GM18498 (cell line): ENCODE measurements around the gene RARRES2.
"Not testable (repeated sequence)": the region's sequence is repeated elsewhere in the genome, so short reads cannot be mapped to it uniquely, and the experiment has no call there.

Experiments
- ATAC-seq: cut with Tn5 transposase; IDR thresholded peaks from one replicate; pipeline ENCODE4 v1.9.1; 2021; ENCODE audit warnings: mild to moderate bottlenecking, moderate library complexity; ENCODE audit not compliant: unreplicated experiment

The RARRES2 gene

DNA sequence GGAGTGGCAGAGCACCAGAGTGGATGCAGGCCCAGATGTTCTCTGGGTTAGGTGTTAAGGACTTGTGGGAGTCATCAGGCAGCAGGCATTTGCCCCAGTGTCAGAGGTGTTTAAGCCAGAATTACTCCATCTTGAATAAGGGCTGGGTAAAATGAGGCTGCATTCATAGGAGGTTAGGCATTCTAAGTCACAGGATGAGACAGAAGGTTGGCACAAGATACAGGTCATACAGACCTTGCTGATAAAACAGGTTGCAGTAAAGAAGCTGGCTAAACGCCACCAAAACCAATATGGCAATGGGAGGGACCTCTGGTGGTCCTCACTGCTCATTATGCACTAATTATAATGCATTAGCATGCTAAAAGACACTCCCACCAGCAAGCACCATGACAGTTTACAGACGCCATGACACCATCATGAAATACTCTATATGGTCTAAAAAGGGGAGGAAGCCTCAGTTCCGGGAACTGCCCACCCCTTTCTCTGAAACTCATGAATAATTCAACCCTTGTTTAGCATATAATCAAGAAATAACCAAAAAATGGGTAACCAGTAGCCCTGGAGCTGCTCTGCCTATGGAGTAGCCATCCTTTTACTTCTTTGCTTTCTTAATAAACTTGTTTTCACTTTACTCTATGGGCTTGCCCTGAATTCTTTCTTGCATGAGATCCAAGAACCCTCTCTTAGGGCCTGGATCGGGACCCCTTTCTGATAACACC lies 19.2 kb downstream of the RARRES2 start:
- no peak for ATAC-seq

DNA sequence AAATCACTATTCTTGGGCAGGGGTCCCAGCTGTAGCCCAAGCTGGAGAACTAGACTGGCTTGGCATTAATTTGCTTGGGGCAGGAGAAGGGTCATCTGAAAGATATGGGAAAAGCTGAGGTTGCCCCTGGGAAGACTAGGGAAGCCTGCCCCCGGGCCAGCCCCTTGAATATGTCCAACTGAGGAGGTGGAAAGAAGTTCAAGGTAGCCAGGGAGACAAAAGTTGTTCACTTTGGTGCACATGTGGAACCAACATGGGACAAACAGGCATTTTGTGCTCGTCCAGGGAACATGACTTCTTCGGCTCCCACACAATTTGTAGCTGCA lies 19.7 kb downstream of the RARRES2 start:
- no peak for ATAC-seq

DNA sequence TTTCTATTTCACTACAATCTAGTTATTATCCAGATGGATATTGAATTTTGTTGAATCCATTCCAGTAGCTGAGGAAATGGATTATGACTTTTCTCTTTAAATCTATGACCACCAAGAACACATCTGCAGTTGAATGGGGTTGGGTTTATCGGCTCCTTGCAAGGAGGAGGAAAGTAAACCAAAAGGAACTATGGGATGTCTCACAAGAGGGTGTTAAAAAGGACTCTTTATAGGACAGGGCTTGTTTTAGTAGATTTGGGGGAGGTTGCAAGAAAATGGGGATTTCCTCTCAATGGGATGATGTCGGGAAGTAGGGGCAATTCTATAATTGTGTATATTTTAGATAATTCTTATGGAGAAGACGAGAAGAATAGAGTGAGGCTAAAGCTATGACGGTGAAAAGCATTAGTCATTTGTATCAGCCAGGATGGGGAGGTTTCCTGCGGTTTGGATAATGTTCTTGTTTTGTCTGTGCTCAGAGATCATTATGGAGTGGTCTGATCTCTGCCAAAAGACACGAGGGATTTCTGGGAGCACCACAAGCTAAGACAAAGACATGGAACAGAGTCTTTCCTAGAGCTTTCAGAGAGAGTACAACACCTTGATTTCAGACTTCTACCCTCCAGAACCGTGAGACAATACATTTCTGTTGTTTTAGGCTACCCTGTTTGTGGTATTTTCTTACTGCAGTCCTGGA lies 23.5 kb downstream of the RARRES2 start:
- ATAC-seq, result no peak

DNA sequence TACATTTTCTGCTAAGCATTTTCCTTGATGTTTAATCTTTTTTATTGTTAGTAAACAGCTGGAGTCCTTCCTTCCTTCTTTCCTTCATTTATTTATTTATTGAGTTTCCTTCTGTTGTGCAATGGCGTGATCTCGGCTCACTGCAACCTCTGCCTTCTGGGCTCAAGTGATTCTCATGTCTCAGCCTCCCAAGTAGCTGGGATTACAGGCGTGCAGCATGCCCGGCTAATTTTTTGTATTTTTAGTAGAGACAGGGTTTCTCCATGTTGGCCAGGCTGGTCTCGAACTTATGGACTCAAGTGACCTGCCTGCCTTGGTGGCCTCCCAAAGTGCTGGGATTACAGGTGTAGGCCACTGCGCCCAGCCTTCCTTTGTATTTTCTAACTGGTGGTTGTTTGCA lies 24.4 kb downstream of the RARRES2 start:
- ATAC-seq, result not testable (repeated sequence)

DNA sequence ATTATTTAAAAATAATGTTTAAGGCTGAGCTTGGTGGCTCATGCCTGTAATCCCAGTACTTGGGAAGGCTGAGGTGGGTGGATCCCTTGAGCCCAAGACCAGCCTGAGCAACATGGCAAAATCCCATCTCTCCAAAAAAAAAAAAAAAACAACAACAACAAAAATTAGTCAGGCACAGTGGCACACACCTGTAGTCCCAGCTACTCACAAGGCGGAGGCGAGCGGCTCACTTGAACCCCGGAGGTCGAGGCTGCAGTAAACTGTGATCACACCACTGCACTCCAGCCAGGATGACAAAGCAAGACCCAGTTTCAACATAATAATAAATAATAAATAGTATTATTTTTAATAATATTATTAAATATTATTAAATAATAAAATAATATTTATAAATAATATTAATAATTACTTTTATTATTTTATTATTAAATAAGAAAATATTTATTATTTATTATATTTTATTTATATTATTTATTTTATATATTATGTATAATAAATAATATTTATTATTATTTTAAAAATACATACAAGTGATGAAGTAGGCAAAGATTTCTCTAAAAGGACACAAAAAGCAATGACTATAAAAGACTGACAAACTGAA lies 26.7 kb downstream of the RARRES2 start:
- ATAC-seq, result no peak

DNA sequence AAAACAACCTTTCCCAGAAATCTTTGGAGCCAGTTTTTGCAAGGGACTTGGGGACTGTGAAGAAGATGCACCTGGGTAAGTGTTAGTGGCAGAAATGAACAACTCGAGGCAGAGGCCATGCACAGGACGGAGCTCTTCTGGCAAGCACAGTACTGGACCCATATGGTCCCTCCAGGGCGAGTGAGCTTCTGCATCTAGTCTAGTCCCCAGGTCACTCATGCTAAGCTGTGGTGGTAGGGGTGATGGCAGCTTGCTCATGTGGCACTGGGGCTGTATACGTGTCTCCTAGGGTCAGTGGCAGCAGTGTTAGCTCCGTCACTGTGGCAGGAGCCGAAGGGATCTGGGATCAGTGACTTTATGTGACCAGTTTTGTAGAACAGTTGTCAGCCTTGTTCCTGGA lies 27.6 kb downstream of the RARRES2 start:
- ATAC-seq, result no peak

DNA sequence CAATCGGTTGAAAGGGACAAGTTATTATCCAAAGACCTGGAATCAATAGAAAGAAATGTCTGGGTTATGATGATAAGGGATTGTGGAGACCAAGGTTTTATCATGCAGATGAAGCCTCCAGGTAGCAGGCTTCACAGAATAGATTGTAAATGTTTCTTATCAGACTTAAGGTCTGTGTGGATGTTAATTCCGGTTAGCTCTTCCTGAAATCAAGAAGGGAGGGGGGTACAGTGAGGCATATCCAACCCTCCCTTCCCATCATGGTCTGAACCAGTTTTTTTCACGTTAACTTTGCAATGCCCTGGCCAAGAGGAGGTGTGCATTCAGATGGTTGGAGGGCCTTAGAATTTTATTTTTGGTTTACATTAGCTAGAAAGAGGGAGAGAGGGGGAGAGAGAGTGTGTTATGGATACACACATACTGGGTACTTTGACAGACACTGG lies 28.0 kb downstream of the RARRES2 start:
- no peak for ATAC-seq

DNA sequence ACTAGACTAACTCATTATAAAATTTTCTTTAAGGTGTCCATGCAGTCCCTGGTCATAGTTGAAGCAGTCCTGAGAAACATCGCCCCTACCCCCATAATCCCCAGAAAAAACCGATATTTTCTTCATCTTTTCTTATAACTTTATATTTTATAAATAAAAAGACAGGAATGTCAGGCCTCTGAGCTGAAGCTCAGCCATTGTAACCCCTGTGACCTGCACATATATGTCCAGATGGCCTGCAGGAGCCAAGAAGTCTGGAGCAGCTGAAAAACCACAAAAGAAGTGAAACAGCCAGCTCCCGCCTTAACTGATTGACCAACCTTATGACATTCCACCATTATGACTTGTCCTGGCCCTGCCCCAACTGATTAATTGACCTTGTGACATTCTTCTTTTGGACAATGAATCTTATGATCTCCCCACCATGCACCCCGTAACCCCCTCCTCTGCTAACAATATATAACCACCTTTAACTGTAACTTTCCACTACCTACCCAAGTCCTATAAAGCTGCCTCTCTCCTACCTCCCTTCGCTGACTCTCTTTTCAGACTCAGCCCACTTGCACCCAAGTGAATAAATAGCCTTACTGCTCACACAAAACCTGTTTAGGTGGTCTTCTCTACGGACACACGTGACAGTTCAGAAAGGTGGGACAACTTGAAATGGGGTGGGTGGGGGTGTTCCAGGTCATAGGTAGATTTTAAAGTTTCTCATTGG lies 28.6 kb downstream of the RARRES2 start:
- ATAC-seq, result not testable (repeated sequence)

DNA sequence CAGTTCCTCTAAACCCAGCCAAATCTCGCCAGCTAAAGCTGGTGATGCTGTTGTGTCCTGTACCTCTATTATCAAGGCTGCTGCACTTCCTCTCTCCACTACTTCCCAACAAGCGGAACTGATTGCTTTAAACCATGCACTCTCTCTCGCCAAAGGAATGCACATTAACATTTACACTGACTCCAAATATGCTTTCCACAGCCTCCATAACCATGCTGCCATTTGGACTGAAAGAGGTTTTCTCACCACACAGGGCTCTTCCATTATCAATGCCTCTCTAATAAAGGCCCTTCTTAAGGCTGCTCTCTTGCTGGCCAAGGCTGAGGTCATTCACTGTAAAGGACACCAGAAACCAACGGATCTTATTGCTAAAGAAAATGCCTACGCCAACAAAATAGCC lies 29.7 kb downstream of the RARRES2 start:
- ATAC-seq, result no peak

DNA sequence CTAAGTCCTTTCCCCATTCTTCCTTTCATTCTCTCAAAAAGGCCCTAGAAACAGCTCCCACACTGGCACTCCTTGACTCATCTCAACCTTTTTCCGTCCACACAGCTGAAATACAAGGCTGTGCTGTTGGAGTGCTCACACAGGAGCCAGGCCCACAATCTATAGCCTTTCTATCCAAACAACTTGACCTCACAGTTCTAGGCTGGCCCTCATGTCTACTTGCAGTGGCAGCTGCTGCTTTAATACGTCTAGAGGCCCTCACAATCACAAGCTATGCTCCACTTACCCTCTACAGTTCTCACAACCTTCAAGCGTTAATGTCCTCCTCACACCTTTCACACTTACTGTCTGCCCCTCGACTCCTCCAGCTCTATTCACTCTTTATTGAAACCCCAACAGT lies 30.3 kb downstream of the RARRES2 start:
- no peak for ATAC-seq

DNA sequence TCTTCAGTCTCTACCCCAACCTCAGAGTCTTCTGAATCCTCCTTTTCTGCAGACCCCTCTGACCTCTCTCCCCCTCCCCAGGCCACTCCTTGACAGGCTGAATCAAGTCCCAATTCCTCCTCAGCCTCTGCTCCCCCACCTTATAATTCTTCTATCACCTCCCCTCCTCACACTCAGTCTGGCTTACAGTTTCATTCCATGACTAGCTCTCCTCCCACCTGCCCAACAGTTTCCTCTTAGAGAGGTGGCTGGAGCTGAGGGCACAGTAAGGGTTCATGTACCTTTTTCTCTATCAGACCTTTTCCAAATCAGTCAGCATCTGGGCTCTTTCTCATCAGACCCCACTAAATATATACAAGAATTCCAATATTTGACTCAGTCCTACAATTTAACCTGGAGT lies 32.9 kb downstream of the RARRES2 start:
- ATAC-seq, result no peak

DNA sequence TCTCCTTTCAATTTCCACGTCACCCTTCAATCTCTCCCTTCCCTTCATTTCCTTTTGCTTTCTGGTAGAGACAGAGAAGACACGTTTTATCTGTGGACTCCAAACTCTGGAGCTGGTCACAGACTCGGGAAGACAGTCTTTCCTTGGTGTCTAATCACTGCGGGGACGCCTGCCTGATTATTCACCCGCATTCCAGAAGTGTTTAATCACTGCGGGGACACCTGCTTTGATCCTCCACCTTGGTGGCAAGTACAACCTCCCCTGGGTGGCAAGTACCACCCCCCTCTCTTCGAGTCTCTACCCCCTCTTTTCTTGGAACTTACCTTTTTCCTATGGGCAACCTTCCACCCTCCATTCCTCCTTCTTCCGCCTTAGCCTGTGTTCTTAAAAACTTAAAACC lies 33.5 kb downstream of the RARRES2 start:
- ATAC-seq, result no peak

DNA sequence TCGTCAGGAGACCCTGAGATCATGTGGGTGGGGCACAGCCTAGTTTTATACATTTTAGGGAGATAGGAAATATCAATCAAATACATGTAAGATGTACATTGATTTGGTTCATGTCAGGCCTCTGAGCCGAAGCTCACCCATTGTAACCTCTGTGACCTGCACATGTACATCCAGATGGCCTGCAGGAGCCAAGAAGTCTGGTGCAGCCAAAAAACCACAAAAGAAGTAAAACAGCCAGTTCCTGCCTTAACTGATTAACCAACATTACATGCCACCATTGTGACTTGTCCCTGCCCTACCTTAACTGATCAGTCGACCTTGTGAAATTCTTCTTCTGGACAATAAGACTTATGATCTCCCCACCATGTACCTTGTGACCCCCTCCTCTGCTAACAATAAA lies 34.3 kb downstream of the RARRES2 start:
- no peak for ATAC-seq

DNA sequence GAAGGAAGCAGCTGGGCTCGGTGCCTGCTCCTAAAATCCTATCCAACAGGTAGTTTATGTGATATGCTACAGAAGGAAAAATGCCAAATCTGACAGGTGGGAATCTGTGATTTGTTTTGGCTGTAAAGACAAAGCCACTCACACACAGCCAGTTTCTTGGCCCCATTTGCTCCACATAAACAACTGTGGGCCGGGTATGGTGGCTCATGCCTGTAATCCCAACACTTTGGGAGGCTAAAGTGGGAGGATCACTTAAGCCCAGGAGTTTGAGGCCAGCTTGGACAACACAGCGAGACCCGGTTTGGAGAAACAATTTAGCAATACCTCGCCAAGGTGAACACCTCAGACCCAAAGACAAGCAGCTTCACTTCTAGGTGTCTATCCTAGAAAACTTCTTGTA lies 35.1 kb downstream of the RARRES2 start:
- not testable (repeated sequence) for ATAC-seq

DNA sequence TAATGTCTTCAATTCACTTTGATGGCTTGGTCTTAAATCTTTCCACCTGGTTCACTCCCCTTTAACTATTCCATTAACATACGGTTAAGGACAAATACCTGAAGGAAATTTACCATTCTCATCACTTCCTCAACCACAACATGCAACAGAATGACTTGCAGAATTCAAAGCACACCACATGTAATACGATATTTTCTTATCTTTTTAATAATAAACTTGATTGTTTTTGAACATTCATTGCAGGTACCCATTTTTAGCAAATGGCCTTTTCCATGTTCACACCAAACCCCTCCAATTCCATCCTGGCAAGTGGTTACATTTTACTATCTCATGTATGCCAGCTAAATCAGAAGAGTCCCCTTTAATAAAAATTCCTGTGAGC lies 35.5 kb downstream of the RARRES2 start:
- not testable (repeated sequence) for ATAC-seq

DNA sequence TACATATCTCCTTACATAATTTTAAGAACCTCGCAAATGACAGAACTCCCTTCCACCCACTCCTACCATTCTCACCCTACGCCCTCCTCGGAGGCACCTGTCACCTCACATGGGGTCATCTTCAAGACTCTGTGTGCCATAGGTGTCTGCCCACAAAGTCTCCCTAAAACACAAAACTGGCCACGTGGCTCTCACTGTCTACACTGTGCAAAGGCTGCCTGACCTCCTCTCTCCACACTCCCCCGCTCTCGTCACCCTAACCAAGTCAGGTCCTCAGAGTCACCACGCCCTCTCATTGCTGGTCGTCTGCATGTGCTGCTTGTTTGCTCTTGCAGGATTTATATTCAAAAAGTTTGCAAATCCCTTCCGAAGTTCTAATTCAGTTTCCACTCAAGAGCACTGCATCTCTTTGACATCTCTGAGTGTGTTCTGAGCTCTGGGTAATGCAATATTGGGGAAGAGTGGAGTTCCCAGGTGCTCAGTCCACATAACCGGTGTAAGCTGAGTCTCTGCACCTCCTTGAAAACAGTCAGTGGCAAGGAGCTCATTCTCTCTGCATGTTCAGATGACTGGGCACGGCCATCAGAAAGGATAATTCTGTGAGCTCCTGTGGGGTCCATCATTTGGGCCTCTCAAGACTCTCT lies 36.0 kb downstream of the RARRES2 start:
- not testable (repeated sequence) for ATAC-seq

DNA sequence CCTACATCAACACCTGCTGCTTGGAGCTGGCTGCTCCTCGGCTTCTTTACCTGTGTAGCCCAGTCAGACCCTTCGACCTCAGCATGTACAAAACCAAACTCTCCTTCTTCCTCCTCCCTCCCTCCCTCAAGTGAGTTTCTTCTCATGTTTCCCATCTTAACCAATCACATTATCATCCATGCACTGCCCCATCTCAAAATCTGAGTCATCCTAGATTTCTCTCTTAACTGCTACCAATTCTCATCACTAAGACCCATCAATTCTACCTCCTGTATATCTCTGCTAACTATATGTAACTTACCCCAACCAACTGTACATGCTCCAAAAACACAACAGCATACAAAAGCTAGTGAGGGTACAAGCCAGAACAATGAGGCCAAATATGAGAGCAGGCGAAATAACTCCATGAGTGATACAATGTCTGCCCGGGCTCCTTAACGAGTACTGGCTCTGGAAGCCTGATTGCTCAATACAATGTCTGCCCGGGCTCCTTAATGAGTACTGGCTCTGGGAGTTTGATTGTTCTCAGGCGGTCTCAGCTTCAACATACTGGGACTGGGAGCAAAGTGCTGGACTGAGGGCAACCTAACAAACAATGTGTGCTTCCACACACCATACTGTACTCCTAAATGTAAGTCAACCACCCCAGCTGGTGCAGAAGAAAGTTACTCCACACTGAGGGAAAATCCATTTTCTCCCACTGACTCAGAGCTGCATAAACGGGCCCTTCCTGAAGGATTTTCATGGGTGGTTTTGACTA lies 36.8 kb downstream of the RARRES2 start:
- not testable (repeated sequence) for ATAC-seq

DNA sequence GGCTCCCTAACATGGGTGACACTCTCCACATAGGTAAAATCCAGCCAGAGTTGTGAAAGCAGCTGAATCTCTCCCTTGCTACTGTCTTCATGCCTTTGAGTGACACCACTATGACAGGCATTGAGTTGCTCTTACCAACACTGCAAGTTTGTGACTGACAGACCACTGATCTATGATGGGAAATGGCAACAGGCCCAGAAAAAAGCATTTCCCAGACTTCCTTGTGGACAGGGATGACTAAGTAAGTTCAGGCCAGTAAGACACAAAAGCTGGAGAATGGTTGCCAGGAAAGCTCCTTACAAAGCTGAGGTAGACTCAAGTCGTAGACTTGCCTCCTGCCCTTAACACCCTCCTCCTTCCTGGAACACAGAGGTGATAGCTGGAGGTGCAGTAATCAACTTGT lies 38.5 kb downstream of the RARRES2 start:
- ATAC-seq, result not testable (repeated sequence)

DNA sequence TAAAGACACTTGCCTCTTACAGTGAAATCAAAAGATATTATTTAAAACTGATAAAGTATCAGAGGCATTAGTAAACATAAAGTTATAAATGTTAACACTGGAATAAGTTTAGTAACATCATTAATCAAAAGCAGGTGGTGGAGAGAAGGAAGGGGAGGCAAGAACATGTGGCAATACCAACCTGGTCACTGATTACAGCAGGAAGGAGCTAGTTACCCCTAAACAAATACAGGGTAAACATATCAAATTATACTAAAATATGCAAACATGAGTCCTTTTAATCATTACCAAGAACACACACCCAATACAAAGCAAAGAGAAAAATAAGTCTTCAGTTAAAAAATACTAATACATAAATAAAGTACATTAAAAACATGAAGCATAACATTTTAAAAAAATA lies 43.5 kb downstream of the RARRES2 start:
- ATAC-seq, result not testable (repeated sequence)

DNA sequence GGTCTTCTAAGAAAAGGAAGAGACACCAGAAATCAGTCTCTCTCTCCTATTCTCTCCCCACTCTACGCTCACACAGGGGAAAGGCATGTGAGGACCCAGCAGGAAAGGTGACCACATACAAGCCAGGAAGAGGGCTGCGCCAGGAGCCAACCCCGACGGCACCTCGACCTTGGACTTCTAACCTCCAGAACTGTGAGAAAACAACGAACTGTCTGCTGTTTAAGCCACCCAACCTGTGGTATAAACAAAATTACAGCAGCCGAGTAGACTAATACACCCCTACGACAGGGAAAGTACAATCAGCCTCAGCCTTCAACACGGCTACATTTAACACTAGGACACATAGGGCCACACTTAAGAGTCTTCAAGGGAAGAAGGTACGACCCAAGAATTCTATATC lies 44.6 kb downstream of the RARRES2 start:
- not testable (repeated sequence) for ATAC-seq
